Epithelial cell of esophagus (primary cell): ENCODE results near the gene ABLIM1.

ENCODE experiments used
- DNase-seq: peaks from one replicate; pipeline ENCODE4 v3.0.0; 2010; ENCODE audit warnings: low read depth
- H3K4me3 ChIP-seq: 2 replicates; pipeline ENCODE4 v1.5.1; 2011; ENCODE audit warnings: mild to moderate bottlenecking, low read length, control low read depth
- TF ChIP-seq, protein P1 (sequence below): IDR thresholded peaks from 2 replicates; pipeline ENCODE4 v1.5.1; 2011; ENCODE audit warnings: low read depth, mild to moderate bottlenecking, low read length, control low read depth, inconsistent platforms; ENCODE audit not compliant: insufficient read depth; ENCODE audit errors: missing control alignments

ABLIM1 gene

DNA sequence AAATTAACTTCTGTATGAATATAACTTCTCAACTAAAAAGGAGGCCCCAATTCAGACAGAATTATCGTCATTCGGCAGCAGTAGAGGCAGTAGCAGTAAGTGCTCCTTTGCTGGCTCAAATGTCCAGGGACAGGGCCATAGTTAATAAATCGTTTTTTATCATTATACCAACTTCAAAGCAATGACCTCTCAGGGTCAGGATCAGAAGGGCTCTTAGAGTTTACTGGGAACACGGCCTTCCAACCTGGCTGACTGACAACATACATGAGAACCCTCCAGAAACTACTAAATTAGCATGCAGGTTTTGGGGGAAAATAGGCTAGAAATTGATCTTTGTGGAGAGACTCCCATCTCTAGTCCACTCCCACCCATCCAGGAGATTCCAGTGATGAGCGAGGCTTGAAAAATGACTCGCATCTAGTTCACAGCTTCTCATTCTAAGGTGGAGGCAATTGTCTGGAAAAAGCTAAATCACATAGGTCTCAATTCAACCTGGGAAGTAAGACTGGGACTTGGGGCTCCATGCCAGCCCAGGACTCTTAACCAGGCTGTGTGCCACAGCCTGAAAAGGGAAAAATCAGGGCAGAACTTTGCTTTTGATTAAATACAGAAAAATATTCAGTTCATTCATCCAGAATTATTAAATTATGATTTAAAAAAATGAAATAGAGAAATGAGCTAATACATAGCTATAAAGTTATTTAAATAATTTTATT, 84.6 kb downstream of the ABLIM1 start:
- no peak for DNase-seq
- TF ChIP-seq, protein P1, sequence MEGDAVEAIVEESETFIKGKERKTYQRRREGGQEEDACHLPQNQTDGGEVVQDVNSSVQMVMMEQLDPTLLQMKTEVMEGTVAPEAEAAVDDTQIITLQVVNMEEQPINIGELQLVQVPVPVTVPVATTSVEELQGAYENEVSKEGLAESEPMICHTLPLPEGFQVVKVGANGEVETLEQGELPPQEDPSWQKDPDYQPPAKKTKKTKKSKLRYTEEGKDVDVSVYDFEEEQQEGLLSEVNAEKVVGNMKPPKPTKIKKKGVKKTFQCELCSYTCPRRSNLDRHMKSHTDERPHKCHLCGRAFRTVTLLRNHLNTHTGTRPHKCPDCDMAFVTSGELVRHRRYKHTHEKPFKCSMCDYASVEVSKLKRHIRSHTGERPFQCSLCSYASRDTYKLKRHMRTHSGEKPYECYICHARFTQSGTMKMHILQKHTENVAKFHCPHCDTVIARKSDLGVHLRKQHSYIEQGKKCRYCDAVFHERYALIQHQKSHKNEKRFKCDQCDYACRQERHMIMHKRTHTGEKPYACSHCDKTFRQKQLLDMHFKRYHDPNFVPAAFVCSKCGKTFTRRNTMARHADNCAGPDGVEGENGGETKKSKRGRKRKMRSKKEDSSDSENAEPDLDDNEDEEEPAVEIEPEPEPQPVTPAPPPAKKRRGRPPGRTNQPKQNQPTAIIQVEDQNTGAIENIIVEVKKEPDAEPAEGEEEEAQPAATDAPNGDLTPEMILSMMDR = no peak
- H3K4me3 ChIP-seq = no peak overlapping the region

GRCh38 chr10:114571316-114571999, 86.6 kb downstream of the ABLIM1 start:
- TF ChIP-seq, protein P1 = no peak
- H3K4me3 ChIP-seq = no peak overlapping the region
- peak; percentile 21 for DNase-seq

DNA sequence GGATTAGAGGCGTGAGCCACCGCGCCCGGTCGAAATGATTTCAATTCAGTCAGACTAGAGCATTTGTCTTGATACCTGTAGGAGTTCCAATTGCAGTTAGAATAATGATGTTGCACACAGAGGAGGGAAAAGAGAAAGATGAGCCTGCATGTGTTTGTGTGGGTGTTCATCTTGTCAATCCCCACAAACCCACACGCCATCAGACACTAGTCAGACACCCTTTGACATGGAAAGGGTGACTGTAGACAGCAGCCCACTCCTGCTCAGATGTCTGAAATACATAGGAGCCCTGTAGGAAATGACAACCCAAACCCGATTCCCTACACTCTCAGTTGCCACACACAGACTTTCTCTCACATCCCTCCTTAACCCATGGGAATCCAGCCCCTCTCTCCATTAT, 92.0 kb downstream of the ABLIM1 start:
- TF ChIP-seq, protein P1 = no peak
- no peak for DNase-seq

GRCh38 chr10:114565066-114565465, 93.0 kb downstream of the ABLIM1 start:
- peak; percentile 33 for DNase-seq
- TF ChIP-seq, protein P1 = no peak
- no peak overlapping the region for H3K4me3 ChIP-seq

More for the DNA sequence above, 92.0 kb downstream of the ABLIM1 start:
- no peak overlapping the region for H3K4me3 ChIP-seq

GRCh38 chr10:114561008-114561523, 97.0 kb downstream of the ABLIM1 start:
- no peak overlapping the region for H3K4me3 ChIP-seq
- DNase-seq = no peak
- TF ChIP-seq, protein P1 = no peak

DNA sequence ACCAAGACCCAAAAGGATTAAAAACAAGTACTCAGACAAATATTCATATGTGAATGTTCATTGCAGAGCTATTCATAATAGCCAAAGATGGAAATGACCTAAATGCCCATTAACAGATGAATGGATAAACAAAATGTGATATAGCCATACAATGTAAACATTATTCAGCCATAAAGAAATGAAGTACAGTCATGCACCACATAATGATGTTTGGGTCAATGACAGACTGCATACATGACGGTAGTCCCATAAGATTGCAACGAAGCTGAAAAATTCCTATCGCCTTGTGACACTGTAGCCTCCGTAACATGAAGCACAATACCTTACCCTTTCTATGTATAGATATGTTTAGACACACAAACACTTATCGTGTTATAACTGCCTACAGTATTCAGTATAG, 97.9 kb downstream of the ABLIM1 start:
- H3K4me3 ChIP-seq = no peak overlapping the region
- TF ChIP-seq, protein P1 = no peak
- DNase-seq = no peak
